ENCODE measurements around the gene NBAS.

NBAS gene

DNA sequence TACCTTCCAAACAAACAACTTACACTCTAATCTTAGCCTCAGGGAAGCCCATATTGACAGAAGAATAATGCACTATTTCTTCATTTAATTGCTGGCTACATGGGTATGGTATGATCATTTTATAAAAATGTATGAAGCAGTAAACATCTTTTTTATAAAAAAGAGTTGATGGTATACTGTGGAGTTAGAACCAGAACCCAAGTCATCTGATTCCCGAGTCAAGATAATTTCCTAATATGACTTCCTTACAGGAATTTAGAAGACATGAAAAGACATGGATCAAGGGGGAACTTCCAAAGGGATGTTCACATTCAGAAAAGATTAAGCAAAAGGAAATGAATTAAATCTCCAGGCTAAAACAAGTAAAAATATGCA is 171.8 kb downstream of the NBAS start:
- Histone ChIP-seq H3K4me3 (ENCODE audit: low read length) (no peak overlapping the region), H3K9me3 (replicated peaks; ENCODE audit: low read length) (no peaks in the 10 kb centered on the region), H3K27me3 (ENCODE audit: control insufficient read depth, insufficient read depth, low read length) (no peaks in the 10 kb centered on the region), H3K9ac (ENCODE audit: low read depth, low read length) (no peak overlapping the region), H3K4me2 (ENCODE audit: low read length) (no peak overlapping the region), H3K4me1 (ENCODE audit: control insufficient read depth, insufficient read depth, low read length) (no peaks in the 10 kb centered on the region), H3K36me3 (ENCODE audit: insufficient read depth, low read length) (peaks cover 5% of the 10 kb centered on the region)

- H3K27me3 ChIP-seq (ENCODE audit: control insufficient read depth, insufficient read depth, low read length): no peaks in the 10 kb centered on the region
- no peak overlapping the region for H3K9ac ChIP-seq (ENCODE audit: low read depth, low read length)
- no peak overlapping the region for H3K4me2 ChIP-seq (ENCODE audit: low read length)
- H3K4me3 ChIP-seq (ENCODE audit: low read length): no peak overlapping the region
- peaks cover 5% of the 10 kb centered on the region for H3K36me3 ChIP-seq (ENCODE audit: insufficient read depth, low read length)
- no peaks in the 10 kb centered on the region for H3K9me3 ChIP-seq (replicated peaks; ENCODE audit: low read length)
- H3K4me1 ChIP-seq (ENCODE audit: control insufficient read depth, insufficient read depth, low read length): no peaks in the 10 kb centered on the region
These were observed 172.5 kb downstream of the NBAS start for GRCh38 chr2:15388406-15389325.

GRCh38 chr2:15385184-15385583 is 175.9 kb downstream of the NBAS start:
- Histone ChIP-seq H3K27me3 (ENCODE audit: control insufficient read depth, insufficient read depth, low read length) (no peaks in the 10 kb centered on the region), H3K4me3 (ENCODE audit: low read length) (no peak overlapping the region), H3K36me3 (ENCODE audit: insufficient read depth, low read length) (peaks cover 4% of the 10 kb centered on the region), H3K9ac (ENCODE audit: low read depth, low read length) (no peak overlapping the region), H3K4me1 (ENCODE audit: control insufficient read depth, insufficient read depth, low read length) (no peaks in the 10 kb centered on the region), H3K9me3 (replicated peaks; ENCODE audit: low read length) (no peaks in the 10 kb centered on the region), H3K4me2 (ENCODE audit: low read length) (no peak overlapping the region)

DNA sequence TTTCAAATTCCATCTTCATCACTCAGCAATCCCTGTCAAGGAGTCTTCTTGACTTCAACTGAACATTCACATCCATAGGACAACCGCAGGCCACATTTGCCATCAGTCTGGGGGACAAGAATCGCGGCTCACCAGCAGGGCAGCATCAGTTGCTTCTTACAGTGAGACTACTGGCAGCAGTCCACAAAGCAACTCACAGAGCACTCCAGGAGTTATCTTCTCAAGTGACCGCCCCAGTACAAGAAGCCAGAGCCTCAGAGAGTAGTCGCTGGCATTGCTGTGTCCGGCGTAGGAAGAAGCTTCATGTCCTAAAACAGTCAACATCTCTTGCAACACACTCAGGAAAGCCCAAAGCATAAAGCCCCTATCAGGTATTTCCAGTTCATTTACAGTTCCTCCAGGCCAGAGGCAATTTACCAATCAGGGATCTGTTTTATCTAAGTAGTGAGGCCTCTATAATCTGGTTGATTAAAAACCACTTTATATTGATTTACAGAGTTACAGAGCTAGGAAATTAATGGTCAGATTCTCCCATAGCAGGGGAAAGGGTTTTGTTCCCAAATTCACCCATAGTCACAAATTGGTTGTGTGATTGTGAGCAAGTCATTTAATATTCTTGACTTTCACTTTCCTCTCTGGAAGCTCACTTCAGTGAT is 177.3 kb downstream of the NBAS start:
- H3K36me3 ChIP-seq (ENCODE audit: insufficient read depth, low read length): peaks cover 4% of the 10 kb centered on the region
- no peak overlapping the region for H3K4me3 ChIP-seq (ENCODE audit: low read length)
- H3K9ac ChIP-seq (ENCODE audit: low read depth, low read length): no peak overlapping the region
- no peaks in the 10 kb centered on the region for H3K4me1 ChIP-seq (ENCODE audit: control insufficient read depth, insufficient read depth, low read length)
- no peaks in the 10 kb centered on the region for H3K27me3 ChIP-seq (ENCODE audit: control insufficient read depth, insufficient read depth, low read length)
- H3K4me2 ChIP-seq (ENCODE audit: low read length): no peak overlapping the region
- H3K9me3 ChIP-seq (replicated peaks; ENCODE audit: low read length): no peaks in the 10 kb centered on the region

DNA sequence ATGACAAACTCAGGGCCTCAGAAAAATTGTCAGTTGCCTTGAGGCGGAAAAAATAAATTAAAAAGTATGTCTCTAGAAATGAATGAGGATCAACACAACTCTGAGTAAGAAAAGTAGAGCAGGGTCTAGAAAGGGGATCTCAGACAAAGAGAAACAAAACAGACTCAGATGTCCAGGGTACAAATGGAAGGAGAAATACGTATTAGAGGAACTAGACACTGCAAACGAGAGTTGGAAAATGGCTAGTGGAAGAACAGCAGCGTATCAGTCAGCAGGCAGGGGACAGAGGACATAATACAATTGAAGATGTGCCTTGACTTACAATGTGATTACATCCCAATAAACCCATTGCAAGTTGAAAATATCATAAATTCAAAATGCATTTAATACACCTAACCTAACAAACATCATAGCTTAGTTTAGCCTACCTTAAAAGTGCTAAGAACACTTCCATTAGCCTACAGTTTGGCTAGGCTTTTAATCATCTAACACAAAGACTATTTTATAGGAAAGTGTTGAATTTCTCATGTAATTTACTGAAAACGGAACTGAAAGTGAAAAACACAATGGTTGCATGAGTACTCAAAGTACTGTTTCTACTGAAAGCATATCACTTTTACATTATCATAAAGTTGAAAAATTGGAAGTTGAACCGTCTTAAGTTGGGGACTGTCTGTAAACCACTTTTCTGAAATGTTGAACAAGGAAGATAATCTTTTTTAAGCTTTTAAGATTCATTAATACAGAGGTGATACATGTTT is 182.8 kb downstream of the NBAS start:
- no peak overlapping the region for H3K4me3 ChIP-seq (ENCODE audit: low read length)
- H3K4me2 ChIP-seq (ENCODE audit: low read length): no peak overlapping the region
- H3K9ac ChIP-seq (ENCODE audit: low read depth, low read length): no peak overlapping the region
- H3K9me3 ChIP-seq (replicated peaks; ENCODE audit: low read length): no peaks in the 10 kb centered on the region
- no peaks in the 10 kb centered on the region for H3K27me3 ChIP-seq (ENCODE audit: control insufficient read depth, insufficient read depth, low read length)
- peaks cover 7% of the 10 kb centered on the region for H3K36me3 ChIP-seq (ENCODE audit: insufficient read depth, low read length)
- no peaks in the 10 kb centered on the region for H3K4me1 ChIP-seq (ENCODE audit: control insufficient read depth, insufficient read depth, low read length)

DNA sequence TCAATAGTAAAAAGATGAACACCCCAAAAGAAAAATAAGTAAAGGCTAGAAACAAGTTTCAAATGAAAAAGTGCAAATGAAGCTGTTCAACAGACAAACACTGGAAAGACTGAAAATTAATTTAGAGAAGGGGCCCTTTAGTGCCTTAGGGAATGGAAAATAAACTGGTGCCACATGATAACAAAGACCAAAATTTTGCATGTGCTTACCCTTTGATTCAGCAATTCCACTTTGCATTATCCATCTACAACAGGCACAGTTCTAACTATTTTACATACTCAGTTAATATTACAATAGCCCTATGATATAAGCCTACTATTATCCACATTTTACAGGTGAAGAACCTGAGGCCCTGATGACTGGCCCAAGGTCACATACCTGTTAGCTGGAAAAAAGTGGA is 183.9 kb downstream of the NBAS start:
- Histone ChIP-seq H3K36me3 (ENCODE audit: insufficient read depth, low read length) (peaks cover 7% of the 10 kb centered on the region), H3K4me2 (ENCODE audit: low read length) (no peak overlapping the region), H3K4me3 (ENCODE audit: low read length) (no peak overlapping the region), H3K9ac (ENCODE audit: low read depth, low read length) (no peak overlapping the region), H3K27me3 (ENCODE audit: control insufficient read depth, insufficient read depth, low read length) (no peaks in the 10 kb centered on the region), H3K4me1 (ENCODE audit: control insufficient read depth, insufficient read depth, low read length) (no peaks in the 10 kb centered on the region), H3K9me3 (replicated peaks; ENCODE audit: low read length) (no peaks in the 10 kb centered on the region)

GRCh38 chr2:15372019-15372418 is 189.1 kb downstream of the NBAS start:
- H3K4me1 ChIP-seq (ENCODE audit: control insufficient read depth, insufficient read depth, low read length): no peaks in the 10 kb centered on the region
- no peak overlapping the region for H3K4me3 ChIP-seq (ENCODE audit: low read length)
- peaks cover 7% of the 10 kb centered on the region for H3K36me3 ChIP-seq (ENCODE audit: insufficient read depth, low read length)
- H3K27me3 ChIP-seq (ENCODE audit: control insufficient read depth, insufficient read depth, low read length): no peaks in the 10 kb centered on the region
- H3K4me2 ChIP-seq (ENCODE audit: low read length): no peak overlapping the region
- H3K9ac ChIP-seq (ENCODE audit: low read depth, low read length): no peak overlapping the region
- H3K9me3 ChIP-seq (replicated peaks; ENCODE audit: low read length): no peaks in the 10 kb centered on the region

GRCh38 chr2:15369129-15369528 is 192.0 kb downstream of the NBAS start:
- Histone ChIP-seq H3K4me1 (ENCODE audit: control insufficient read depth, insufficient read depth, low read length) (no peaks in the 10 kb centered on the region), H3K4me3 (ENCODE audit: low read length) (no peak overlapping the region), H3K36me3 (ENCODE audit: insufficient read depth, low read length) (peaks cover 9% of the 10 kb centered on the region), H3K4me2 (ENCODE audit: low read length) (no peak overlapping the region), H3K27me3 (ENCODE audit: control insufficient read depth, insufficient read depth, low read length) (no peaks in the 10 kb centered on the region), H3K9ac (ENCODE audit: low read depth, low read length) (no peak overlapping the region), H3K9me3 (replicated peaks; ENCODE audit: low read length) (no peaks in the 10 kb centered on the region)

GRCh38 chr2:15367715-15368114 is 193.4 kb downstream of the NBAS start:
- Histone ChIP-seq H3K4me2 (ENCODE audit: low read length) (no peak overlapping the region), H3K36me3 (ENCODE audit: insufficient read depth, low read length) (peaks cover 9% of the 10 kb centered on the region), H3K4me1 (ENCODE audit: control insufficient read depth, insufficient read depth, low read length) (peaks cover 8% of the 10 kb centered on the region), H3K27me3 (ENCODE audit: control insufficient read depth, insufficient read depth, low read length) (no peaks in the 10 kb centered on the region), H3K9ac (ENCODE audit: low read depth, low read length) (no peak overlapping the region), H3K4me3 (ENCODE audit: low read length) (no peak overlapping the region), H3K9me3 (replicated peaks; ENCODE audit: low read length) (no peaks in the 10 kb centered on the region)

DNA sequence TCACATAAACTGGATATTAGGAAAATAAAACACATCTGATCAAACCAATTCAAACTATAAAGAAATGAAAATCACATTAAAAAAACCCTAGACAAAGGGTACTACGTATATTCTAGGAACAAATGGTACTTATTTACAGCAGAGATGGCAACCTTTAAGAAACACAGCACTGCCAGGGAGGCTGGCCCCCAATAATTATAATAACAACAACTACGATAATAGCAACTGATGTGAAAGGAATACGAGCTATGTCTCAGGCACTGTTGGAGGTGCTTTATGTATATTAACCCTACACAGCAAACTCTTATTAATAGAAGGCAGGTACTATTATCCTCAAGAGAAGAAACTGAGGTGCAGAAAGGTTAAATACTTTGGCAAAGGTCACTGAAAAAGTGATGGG is 193.9 kb downstream of the NBAS start:
- Histone ChIP-seq H3K4me3 (ENCODE audit: low read length) (no peak overlapping the region), H3K27me3 (ENCODE audit: control insufficient read depth, insufficient read depth, low read length) (no peaks in the 10 kb centered on the region), H3K9me3 (replicated peaks; ENCODE audit: low read length) (no peaks in the 10 kb centered on the region), H3K9ac (ENCODE audit: low read depth, low read length) (no peak overlapping the region), H3K36me3 (ENCODE audit: insufficient read depth, low read length) (peaks cover 9% of the 10 kb centered on the region), H3K4me1 (ENCODE audit: control insufficient read depth, insufficient read depth, low read length) (peaks cover 8% of the 10 kb centered on the region), H3K4me2 (ENCODE audit: low read length) (no peak overlapping the region)

DNA sequence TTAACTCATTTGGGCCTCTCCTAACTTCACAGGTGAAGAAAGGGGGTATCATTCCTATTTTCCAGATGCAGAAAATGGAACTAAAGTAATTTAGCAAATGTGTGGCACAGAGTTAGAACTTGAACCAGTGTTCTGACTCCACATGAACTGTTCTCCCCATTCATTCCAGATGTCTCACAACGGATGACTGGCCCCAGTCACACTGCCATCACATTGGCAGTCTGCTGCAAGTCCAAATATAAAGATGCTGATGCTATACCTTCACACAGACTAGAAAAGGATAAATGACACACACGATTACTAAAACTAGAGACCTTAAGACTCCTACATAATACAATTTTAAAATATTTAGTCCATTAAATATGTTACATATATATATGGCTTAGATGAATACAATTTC is 195.7 kb downstream of the NBAS start:
- Histone ChIP-seq H3K27me3 (ENCODE audit: control insufficient read depth, insufficient read depth, low read length) (no peaks in the 10 kb centered on the region), H3K4me2 (ENCODE audit: low read length) (no peak overlapping the region), H3K4me1 (ENCODE audit: control insufficient read depth, insufficient read depth, low read length) (peaks cover 14% of the 10 kb centered on the region), H3K9me3 (replicated peaks; ENCODE audit: low read length) (no peaks in the 10 kb centered on the region), H3K36me3 (ENCODE audit: insufficient read depth, low read length) (peaks cover 4% of the 10 kb centered on the region), H3K9ac (ENCODE audit: low read depth, low read length) (no peak overlapping the region), H3K4me3 (ENCODE audit: low read length) (no peak overlapping the region)

Data from skeletal muscle satellite cell (primary cell).